Globus pallidus (tissue), 1 donor: ENCODE results near the gene GRHPR.
A peak's percentile ranks its signal among the peaks of the same experiment; 100 is the strongest.

Experiments
- DNase-seq: peaks from one replicate; pipeline ENCODE4 v3.0.0-alpha.2; 2015; ENCODE audit warnings: low spot score

Gene GRHPR

DNA sequence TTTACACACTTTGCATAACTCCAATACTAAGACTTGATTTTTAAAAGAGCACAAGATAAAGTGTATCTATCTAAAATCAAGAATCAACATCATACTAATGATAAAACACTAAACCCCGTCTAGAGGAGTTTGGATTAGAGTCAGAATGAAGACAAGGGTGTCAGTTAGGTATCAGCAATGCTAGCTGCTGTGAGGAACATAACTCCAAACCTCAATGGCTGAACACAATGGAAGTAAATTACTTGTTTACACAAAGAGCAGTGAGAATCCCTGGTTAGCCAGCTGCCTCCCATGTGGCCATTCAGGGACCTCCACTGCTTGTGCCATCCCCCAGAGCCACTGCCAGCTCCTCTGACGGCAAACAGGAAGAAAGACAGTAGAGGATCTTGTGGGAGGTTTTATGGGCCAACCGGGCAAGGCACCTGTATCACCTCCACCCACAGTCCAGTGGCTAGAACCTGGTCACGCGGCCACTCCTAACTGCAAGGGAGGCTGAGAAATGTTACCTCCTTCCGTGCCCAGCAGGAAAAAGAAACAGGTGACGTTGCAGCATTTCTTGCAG is 24.0 kb upstream of the GRHPR start:
- no peak for DNase-seq

DNA sequence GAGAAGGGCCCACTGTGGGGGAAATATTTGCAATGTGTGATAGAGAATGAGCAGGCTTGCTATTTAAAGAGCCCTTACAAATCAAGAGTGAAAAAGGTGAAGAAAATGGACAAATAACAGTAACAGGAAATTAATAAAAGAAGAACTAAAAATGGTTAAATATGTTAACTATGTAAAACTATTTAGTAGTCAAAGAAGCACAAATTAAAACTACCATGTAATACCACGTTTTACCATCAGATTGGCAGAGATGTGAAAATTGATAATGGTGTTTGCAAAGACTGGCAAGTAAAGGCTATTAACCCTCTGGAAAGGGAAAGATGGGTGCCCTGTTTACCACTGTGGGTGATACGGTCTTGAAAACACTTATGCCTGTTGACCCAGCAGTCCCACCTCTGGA is 23.2 kb upstream of the GRHPR start:
- no peak for DNase-seq

DNA sequence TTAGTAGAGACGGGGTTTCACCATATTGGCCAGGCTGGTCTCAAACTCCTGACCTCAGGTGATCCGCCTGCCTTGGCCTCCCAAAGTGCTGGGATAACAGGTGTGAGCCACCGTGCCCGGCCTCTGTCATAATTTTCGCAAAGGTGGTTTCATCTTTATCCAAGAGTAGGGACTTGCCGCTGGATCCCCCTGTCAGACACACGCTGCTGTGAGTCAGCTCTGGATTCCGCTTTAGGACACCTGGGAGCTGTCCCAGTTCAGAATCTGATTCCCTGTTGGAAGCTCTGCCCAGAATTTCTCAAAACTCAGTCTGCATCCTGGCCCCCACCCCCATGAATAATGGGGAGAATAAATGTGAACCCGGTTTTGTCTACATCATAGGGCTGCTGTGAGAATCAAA is 17.9 kb upstream of the GRHPR start:
- DNase-seq = no peak

DNA sequence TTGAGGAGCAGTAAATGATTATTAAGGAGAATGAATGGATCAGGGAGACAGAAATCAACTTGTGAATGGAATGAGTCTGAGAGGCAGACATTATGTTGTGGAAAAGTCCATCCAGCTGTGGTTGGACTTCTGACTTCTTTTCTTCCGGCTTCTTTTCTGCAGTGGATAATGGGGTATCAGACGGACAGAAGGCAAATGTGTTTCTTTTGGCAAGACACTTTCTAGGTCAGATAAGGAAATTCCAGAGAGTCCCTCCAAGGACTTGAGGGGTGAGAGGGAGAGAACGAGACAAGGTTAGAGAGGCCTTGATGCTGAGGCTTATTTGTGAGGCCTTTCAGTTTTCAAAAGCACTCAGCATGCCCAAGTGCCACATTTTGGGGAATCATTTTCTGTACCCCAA is 17.1 kb upstream of the GRHPR start:
- DNase-seq = no peak

DNA sequence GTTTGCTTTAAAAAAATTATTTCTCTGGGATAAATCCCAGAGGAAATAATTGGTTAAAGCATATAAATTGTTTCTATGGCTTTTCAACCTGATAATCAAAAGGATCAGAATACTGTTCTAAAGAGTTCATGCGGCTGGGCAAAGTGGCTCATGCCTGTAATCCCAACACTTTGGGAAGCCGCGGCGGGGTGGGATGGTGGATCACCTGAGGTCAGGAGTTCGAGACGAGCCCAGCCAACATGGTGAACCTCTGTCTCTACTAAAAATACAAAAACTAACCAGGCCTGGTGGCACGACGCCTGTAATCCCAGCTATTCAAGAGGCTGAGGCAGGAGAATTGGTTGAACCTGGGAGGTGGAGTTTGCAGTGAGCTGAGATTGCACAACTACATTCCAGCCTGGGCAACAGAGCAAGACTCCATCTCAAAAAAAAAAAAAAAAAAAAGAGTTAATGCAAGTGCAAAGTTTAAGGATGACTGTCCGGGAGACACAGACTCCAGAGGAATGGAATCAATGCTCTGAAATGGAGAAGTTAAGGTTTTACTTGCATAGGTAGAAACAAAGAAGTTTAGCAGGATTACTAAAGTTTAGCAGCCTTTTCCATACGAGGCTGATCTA is 16.6 kb upstream of the GRHPR start:
- DNase-seq = no peak

DNA sequence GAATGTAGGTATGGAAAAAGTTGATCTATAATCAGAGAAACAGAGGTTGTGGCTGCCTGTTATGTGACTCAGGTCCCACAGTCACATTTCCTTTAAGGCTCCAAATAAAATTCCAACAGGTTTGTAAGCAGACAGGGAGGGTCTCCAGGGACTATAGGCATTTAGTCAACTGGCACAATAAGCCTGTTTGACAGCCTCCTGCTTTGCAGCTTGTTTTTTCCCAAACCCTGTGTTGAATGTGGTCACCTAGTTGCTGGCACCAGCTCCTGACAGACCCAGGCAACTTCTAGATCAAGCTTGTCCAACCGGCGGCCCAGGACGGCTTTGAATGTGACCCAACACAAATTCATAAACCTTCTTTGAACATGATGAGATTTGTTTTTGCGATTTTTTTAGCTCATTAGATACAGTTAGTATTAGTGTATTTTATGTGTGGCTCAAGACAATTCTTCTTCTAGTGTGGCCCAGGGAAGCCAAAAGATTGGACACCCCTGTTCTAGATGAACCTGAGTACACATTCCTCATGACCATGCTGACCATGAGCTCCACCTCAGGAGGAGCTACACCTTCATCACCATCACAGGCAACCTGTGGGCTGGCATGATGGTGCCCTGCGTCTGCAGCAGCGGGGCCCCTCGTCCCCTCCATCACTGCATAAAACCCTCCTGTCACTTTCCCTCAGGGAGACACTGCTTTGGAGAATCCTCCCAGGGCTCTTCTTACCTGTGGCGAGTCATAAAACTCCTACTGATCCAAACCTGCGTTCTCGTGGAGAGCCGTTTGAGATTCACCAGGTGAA is 15.7 kb upstream of the GRHPR start:
- no peak for DNase-seq

DNA sequence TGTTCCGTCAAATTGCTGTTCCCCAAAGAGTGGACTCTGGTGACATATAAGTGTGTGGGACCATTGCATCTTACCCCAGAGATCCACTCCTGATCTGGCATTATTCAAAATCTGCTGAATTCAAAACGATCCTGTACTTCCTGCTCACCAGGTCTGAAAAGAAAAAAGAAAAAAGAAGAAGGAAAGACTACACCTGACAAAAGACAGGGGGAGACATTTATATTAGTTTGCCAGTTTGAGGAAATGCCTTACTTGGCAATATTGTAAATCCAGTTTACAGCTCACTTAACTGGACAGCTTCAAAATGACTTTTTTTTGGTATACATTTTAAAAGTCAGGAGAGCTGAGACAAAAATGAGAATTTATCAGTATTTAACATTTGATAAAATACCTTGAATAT is 15.0 kb upstream of the GRHPR start:
- no peak for DNase-seq

DNA sequence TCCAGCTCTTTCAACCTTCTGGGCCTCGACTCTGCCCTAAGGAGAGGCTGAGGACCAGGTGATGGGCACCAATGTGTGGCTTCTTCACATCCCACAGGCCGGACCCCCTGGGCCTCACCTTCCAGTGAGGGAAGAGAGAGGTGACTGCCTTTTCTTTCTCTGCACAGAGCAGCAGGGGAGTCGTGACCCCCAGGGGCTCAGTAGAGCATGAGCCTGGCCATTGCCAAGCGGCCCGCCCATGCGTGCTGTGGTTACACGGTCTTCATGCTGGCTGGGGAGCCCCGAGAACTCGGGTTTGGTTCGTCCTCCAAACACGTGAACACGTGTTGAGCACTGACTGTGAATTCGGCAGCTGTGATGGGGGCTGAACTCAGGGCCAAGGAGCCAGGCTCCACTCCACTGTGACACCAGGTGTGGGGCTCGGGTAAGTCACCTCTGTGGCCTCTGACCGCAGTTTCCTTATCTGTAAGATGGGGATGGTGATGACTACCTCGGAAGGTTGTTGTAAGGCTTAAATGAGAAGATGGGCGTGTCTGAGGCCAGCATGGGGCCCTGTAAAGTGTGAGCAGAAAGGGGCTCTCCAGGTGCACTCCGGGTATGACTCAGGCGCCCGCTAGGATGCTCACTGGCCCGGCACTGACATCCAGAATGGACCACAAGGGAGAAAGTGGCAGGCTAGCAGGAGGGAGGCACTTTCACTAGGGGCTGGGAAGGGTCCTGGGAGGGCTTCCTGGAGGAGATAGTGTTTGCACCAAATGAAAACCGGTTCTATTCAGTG is 13.4 kb upstream of the GRHPR start:
- DNase-seq = no peak

DNA sequence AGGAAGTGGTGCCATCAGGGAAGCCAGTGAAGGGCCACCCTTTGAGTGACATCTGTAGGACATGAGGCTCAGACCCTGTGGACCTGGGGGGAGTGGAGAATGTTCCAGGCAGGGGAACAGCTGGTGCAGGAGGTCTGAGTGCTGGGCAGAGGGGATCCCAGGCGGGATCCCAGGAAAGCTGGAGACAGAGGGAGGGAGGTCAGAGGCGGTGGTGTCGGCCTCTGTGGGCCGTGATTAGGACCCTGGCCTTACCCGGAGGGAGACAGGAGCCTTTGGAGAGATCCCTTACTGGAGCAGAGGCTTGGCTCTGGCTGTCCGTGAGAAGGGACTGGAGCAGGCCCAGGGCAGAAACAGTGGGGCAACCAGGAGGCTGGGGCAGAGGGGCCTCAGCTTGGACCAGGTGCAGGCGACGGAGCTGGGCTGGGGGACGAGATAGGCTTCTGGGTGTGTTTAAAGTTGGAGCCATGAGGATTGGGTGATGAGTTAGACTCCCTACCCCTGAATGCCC is 12.1 kb upstream of the GRHPR start:
- no peak for DNase-seq

DNA sequence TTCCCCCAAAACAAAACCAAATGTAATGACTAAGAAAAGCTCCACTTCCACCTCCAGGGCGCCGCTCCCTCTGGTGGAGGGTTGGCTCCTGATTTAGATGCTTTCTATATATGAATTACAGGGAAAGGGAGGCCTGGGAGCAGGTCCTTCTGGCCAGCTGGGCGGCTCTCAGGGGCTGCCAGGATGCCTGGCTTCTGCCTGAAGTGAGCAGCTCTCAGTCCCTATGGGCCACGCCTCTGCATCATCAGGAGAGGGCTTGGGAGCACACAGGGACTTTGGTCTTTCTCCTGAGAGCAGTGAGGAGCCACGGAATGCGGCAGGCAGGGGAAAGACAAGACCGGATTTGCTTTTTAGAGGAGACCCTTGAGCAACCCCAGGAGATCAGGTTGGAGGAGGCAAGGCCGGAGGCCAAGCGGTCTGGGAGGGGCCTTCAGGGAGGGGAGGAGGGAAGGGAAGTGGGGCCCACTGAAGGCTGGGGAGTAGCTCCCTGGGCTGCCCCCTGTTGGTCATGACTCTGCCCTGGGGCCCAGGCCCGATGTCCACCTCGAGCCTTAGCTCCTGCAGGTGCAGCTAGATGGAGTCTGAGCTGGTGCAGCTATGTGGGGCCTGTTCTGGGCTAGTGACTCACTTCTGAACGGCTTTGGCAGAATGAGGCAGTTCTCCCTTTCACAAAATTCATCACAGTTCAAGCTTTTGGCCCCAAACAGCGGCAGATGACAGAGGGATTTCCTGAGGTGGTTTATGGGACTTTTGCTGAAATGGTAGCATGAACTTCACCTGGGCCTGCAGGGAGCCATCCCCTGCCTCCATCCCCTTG is 11.3 kb upstream of the GRHPR start:
- DNase-seq = no peak

DNA sequence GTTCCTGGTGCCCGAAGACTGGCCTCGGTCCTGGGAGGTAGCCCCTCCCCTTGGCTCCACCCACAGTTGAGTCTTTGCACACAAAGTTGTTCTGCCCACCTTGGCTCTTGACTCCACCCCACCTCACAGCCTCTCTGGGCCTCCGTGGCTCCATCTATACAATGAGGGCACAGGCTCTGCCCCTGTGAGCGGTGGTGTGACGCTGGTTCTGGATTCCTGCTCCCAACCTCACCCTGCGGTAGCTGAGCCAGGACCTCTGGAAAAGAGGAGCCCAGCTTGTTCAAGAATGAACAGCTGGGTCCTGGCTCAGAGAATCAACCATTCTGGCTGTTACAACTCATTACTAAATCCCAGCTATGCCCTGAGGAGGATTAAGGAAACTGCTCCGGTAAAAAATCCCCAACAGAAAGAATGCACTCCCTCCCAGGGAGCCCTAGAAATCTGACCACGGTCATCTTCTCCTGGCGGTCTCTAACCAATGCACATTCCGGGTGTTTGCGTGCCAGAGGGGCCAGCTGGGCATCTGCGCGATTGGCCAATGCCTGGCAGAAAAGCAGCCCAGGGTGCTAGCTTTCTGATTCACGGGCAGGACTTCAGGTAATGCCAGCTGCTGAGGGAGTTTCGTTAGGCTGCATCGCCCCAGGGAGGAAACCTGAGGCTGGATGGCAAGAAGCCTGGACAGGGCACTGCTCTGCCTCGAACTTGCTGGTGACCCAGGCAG is 9.9 kb upstream of the GRHPR start:
- DNase-seq = no peak

DNA sequence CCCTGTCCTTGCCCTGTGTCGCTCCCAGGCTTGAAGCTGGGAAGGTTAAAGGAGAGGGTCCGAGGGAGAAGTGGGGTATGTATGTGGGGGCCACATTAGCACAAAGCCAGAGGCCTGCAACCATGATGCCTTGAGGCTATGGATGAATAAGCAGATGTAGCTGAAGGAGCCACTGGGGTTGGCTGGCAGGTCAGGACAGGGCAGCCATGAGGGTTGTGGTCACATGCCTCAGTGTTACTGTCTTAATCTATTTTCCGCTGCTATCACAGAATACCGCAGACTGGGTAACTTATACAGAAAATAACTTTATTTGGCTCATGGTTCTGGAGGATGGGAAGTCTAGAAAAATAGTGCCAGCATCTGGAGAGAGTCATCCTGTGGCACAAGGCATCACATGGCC is 9.2 kb upstream of the GRHPR start:
- DNase-seq = no peak

DNA sequence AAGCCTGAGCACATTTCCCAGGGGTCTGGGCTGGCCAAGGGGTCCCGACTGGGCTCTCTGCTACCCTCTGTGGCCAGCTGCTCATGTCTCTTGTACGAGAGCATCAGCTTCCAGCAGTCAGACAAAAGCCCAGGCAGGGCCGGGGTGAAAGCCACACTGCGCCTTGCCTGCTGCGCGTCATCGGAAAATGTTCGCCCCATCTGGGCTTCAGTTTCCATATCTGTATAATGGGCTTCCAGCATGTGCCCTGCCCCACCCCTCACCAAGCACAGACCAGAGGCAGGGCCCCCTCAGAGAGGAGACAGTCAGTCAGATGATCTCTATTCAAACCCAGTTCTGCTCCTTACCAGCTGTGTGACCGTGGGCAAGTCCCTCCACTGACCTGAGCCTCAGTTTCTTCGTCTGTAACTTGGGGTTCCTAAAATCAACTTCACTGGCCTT is 8.0 kb upstream of the GRHPR start:
- DNase-seq = no peak

DNA sequence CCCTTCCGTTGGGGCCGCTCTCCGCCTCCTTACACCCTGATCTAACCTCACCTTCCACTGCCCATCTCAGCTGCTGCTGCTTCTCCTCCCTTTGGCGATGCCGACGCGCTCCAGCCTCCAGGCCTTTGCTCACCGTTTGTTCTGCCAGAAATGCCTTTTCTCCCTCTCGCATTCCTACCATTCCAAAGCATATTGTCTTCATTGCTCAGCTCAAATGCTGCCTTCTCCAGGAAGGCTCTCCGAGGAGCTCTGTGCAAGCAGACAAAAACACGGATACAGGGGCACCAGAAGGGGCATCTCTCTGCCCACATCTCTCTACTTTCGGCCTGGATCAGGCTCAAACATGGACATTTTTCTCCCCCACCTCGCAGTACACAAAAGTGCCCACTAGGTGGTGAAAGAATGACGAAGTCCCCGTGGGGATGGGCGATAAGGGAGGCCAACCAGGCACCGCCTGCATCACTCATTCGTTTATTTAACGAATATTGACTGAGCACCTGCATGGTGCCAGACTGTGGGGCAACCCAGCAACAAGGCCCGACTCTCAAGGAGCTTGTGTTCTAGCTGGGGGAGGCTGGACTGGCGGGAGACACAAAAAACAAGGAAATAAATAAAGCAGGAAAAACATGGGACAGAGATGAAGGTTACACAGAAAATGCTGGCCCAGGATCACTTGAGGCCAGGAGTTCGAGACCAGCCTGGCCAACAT is 7.3 kb upstream of the GRHPR start:
- peak; percentile 73 for DNase-seq

DNA sequence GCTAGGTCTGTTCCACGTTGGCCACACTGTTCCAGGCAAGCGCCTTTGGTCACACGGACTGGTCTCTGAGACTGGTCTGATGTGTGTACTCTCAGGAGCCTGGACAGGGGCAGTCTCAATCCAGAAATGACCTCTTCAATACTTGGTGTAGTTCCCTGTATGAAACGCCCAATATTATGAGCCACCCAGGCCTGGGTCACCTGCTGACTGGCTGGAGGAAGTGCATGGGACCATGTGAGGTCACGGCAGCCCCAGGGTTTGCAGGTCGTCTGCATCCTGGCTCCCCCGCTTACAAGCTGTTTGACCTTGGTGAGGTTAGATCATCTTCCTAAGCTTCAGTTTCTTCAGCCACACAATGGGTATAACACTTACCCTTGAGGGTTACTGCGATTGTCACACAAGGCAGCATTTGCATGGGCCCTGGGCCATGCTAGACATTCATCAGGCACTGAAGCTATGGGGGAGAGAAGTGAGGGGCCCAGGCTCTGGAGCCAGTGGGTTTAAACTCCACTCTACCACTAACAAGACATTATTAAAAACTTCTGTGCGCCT is 5.2 kb upstream of the GRHPR start:
- DNase-seq = no peak

DNA sequence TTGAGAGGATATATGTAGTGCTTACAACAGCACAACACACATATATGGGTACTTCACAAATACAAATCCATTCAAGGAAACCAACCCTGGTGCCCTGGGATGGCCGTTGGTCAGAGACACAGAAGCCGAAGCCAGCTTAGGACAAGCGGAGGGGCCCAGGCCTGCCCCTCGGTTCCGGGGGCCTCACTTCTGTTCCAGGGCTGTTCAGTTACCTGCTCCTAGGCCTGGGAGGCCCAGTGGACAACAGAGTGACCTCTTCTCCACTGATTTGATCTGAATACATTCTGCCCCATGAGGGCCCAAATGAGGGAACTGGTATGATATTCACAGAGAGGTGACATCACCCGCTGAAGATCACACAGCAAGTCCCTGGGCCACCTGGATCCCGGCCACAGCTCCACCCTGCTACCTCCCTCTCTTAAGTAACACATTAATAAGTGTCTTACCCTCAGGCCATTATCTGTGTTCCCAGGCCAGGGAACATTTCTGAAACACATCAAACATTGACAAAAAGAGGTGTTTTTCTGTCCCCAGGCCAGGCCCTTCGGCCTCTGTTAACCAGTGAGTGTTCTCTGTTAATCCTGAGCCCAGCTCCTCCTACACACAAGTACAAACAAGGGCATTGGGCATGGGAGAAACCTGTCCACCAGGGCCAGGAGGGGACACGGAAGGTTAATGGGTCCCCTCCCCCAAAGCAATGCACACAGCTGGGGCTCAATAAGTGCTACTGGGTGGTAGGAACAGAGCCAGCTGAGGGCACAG is 4.5 kb upstream of the GRHPR start:
- no peak for DNase-seq

DNA sequence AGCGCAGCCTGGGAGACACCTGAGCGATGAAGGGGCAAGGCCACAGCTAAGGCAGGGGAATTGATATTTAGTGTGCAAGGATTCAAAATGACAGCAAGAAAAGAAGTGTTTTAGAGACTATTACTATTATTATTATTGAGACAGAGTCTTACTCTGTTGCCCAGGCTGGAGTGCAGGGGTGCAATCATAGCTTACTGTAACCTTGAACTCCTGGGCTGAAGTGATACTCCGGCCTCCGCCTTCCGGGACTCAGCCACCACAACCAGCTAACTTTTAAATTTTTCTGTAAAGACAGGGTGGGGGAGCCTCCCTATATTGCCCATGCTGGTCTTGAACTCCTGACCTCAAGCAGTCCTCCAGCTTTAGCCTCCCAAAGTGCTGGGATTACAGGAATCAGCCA is 3.3 kb upstream of the GRHPR start:
- no peak for DNase-seq

DNA sequence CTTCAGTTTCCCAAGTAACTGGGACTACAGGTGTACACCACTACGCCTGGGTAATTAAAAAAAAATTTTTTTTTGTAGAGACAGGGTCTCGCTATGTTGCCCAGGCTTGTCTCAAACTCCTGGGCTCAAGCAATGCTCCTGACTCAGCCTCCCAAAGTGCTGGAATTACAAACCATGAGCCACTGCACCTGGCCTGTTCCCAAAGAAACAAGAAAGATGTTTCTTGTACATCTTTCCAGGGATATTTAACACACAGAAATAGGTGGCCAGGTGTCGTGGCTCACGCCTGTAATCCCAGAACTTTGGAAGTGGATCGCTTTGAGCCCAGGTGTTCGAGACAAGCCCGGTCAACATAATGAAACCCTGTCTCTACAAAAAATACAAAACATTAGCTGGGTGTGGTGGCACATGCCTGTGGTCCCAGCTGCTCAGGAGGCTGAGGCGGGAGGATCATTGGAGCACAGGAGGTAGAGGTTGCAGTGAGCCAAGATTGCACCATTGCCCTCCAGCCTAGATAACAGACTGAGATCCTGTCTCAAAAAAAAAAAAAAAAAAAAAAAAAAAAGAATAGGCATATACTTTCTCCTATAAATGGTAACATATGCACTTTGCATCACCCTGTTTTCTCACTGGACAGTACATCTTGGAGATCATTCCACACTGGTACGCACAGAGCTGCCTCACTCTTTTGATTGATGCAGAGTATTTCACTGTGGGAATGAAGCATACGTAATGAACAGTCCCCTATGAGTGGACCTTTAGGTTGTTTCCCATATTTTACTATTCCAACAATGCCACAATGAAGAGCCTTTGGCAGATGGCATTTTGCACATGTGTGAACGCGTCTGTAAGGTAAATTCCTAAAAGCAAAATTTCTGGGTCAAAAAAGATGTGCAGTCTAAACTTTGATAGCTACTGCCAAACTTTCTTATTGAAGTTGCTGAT is 2.0 kb upstream of the GRHPR start:
- DNase-seq = no peak
